Nephron progenitor cell (in vitro differentiated cells): Measurements from ENCODE around the gene EP400.
"Not testable (repeated sequence)": the region's sequence is repeated elsewhere in the genome, so short reads cannot be mapped to it uniquely, and the experiment has no call there.

Source experiments
- DNase-seq: peaks from one replicate; pipeline ENCODE4 v3.0.0; 2021
- H3K27ac Mint-ChIP-seq: 2 replicates; pipeline ENCODE4 v1.8.0; 2021; ENCODE audit warnings: mild to moderate bottlenecking, moderate library complexity, mixed read lengths
- H3K27me3 Mint-ChIP-seq: 2 replicates; pipeline ENCODE4 v1.8.0; 2021; ENCODE audit warnings: mild to moderate bottlenecking, low read depth, mixed read lengths; ENCODE audit not compliant: poor library complexity
- H3K36me3 Mint-ChIP-seq: 2 replicates; pipeline ENCODE4 v1.8.0; 2021; ENCODE audit warnings: low read depth, mixed read lengths
- H3K4me1 Mint-ChIP-seq: 2 replicates; pipeline ENCODE4 v1.8.0; 2021; ENCODE audit warnings: mixed read lengths
- H3K4me3 Mint-ChIP-seq: 2 replicates; pipeline ENCODE4 v1.8.0; 2021; ENCODE audit warnings: mild to moderate bottlenecking, moderate library complexity, mixed read lengths
- H3K9me3 Mint-ChIP-seq: 2 replicates; pipeline ENCODE4 v1.8.0; 2021; ENCODE audit warnings: mild to moderate bottlenecking, moderate library complexity, mixed read lengths
- CTCF ChIP-seq: fragments of 200-600 bp; sonication (generic); IDR thresholded peaks from 2 replicates; pipeline ENCODE4 v1.5.0; 2021; ENCODE audit warnings: antibody characterized with exemption

The EP400 gene

DNA sequence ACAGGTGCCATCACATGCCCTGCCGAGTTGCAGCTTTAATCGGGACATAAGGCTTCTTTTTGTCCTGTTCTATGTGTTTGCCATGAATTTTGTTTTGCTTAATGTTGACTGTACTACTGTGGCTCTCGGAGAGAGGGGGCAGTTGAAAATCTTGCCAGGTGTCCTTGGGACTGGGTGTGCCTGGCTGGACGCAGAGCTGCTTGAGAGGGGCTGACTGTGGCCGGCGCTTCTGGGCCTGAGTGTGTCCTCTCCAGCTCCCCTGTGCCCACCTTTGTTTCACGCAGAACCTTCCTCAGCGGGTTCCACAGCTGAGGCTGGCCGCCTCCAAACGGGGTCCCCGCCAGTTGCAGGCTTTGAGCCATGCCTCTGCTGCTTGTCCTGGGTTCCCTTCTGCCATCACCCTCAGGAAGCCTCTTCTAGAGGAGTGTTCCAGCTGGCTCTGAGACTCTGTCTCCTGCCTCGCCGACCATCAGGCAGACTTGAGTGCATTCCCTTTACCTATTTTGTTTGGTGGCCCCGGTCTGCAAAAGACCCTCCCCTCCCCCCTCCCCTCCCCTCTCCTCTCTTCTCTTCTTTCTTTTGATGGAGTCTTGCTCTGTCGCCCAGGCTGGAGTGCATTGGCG lies 144.6 kb downstream of the EP400 start:
- Mint-ChIP-seq H3K4me3 (no peak overlapping the region), H3K27me3 (peaks cover 3% of the 10 kb centered on the region), H3K4me1 (no peaks in the 10 kb centered on the region), H3K36me3 (peaks cover 87% of the 10 kb centered on the region), H3K9me3 (peaks cover 13% of the 10 kb centered on the region), H3K27ac (no peak overlapping the region)
- TF ChIP-seq CTCF, result no peak
- no peak for DNase-seq

- H3K4me1 Mint-ChIP-seq, result no peaks in the 10 kb centered on the region
- H3K27ac Mint-ChIP-seq, result no peak overlapping the region
- H3K27me3 Mint-ChIP-seq, result peaks cover 3% of the 10 kb centered on the region
- H3K9me3 Mint-ChIP-seq, result peaks cover 7% of the 10 kb centered on the region
- no peak for TF ChIP-seq CTCF
- DNase-seq, result no peak
- no peak overlapping the region for H3K4me3 Mint-ChIP-seq
- H3K36me3 Mint-ChIP-seq, result peaks cover 79% of the 10 kb centered on the region
These were observed 146.0 kb downstream of the EP400 start for GRCh38 chr12:132095520-132096409.

DNA sequence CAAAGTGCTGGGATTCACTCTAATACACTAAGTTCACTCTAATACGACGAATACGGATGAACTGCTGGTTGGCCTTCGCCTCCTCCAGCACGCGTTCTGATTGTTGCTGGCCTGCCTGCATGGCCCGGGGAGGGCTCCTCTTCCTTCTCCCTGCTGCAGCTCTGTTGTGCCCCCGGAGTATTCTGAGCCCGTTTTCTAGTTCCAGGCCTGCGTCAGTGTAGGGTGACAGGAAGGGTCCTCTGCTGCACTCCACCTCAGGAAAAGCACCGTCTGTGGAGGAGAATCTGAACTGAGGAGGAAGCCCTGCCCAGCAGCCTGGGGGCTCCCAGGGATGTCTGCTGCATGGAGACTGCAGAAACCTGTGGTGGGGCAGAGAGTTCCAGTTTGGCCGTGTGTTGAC lies 150.0 kb downstream of the EP400 start:
- TF ChIP-seq CTCF, result no peak
- peaks cover 7% of the 10 kb centered on the region for H3K9me3 Mint-ChIP-seq
- peaks cover 46% of the 10 kb centered on the region for H3K36me3 Mint-ChIP-seq
- H3K27me3 Mint-ChIP-seq, result peaks cover 3% of the 10 kb centered on the region
- peak overlapping the region; percentile 30 for H3K27ac Mint-ChIP-seq
- H3K4me3 Mint-ChIP-seq, result no peak overlapping the region
- DNase-seq, result no peak
- peaks cover 8% of the 10 kb centered on the region for H3K4me1 Mint-ChIP-seq

GRCh38 chr12:132100306-132101065 lies 150.7 kb downstream of the EP400 start:
- Mint-ChIP-seq H3K27me3 (peaks cover 3% of the 10 kb centered on the region), H3K4me1 (peaks cover 8% of the 10 kb centered on the region)

DNA sequence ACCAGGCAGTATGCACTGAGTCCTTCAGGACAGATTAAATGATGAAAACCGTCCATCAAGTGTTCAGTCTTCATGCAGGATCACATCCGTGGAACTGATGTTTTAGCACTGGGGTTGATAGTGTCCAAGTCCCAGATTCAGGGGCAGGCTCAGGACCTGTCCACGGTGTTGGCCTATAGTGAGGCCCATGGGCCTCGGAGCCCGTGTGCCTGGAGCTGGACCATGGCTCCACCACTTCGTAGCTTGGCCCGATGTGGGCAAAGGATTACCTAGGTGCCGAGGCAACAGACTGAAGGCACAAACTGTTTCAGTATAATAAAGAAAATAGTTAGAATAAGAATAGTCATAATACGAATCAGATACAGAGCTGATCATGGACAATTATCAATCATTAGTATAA lies 152.6 kb downstream of the EP400 start:
- no peak for TF ChIP-seq CTCF
- H3K36me3 Mint-ChIP-seq, result peaks cover 44% of the 10 kb centered on the region
- H3K27me3 Mint-ChIP-seq, result no peaks in the 10 kb centered on the region
- H3K27ac Mint-ChIP-seq, result no peak overlapping the region
- peaks cover 8% of the 10 kb centered on the region for H3K4me1 Mint-ChIP-seq
- no peaks in the 10 kb centered on the region for H3K9me3 Mint-ChIP-seq
- DNase-seq, result no peak
- H3K4me3 Mint-ChIP-seq, result no peak overlapping the region

More at GRCh38 chr12:132100306-132101065, 150.7 kb downstream of the EP400 start:
- Mint-ChIP-seq H3K9me3 (peaks cover 6% of the 10 kb centered on the region), H3K4me3 (no peak overlapping the region), H3K36me3 (peaks cover 46% of the 10 kb centered on the region), H3K27ac (no peak overlapping the region)
- DNase-seq, result no peak
- no peak for TF ChIP-seq CTCF

- H3K27me3 Mint-ChIP-seq, H3K4me3 Mint-ChIP-seq, H3K9me3 Mint-ChIP-seq, DNase-seq: not testable (repeated sequence)
- H3K27ac Mint-ChIP-seq, result peak overlapping the region; percentile 29
- peaks cover 43% of the 10 kb centered on the region for H3K36me3 Mint-ChIP-seq
- peaks cover 13% of the 10 kb centered on the region for H3K4me1 Mint-ChIP-seq
These were observed 153.3 kb downstream of the EP400 start for GRCh38 chr12:132103072-132103471.
